ENCODE data around the gene FGF16. TPM values are rescaled to one million over a fixed set of nuclear protein-coding genes. Genes with fewer than 3 reads are reported as not detected.

The FGF16 gene
- total and polyA plus RNA-seq, 2 of the 8 experiments (the other 6 are each of a cell fraction or from before 2014, with no cell fraction given) = 0.50 to 1.4 TPM

DNA sequence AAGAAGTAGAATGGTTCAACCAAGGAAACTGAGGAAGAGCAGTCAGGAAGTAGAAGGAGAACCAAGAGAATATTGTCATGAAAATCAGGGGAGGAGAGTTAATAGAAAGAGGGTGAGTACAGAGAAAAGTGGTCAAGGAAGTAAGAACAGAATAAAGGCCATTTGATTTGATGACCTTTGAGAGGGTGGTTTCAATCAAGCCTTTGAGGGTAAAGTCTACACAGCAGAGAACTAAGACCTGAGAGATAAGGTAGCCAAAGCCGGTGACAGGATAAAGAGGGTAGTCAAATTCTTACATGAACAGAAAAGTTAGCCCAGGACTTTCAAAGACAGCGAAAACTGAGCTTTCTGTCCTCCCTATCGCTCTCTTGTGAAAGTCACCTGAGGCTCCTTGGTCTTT lies 34.6 kb upstream of the FGF16 start (continued):
- TF ChIP-seq RBBP5 (IDR thresholded peaks at IDR 0.05; ENCODE audit: borderline replicate concordance, low read depth, low read length) = no peak
- TF ChIP-seq RFX5 (IDR thresholded peaks at IDR 0.05; ENCODE audit: borderline replicate concordance, low read depth, low read length) = no peak
- no peak for TF ChIP-seq ATF3 (IDR thresholded peaks at IDR 0.05; ENCODE audit: insufficient read depth, low read depth, low read length)
